ENCODE results near the gene ARPC5L. TPM values are rescaled to one million over a fixed set of nuclear protein-coding genes. Genes with fewer than 3 reads are reported as not detected.

ARPC5L gene
- total and polyA plus RNA-seq, 2 of the 13 experiments (the other 11 are each of a cell fraction or from before 2014, with no cell fraction given) = 29.9 to 33.8 TPM

- CTCF ChIA-PET (ENCODE audit: low intra/inter-chr PET ratio, low total read pairs) = no interaction called here
- Histone ChIP-seq H3K27me3 (ENCODE audit: control insufficient read depth in 1 of 2, insufficient read depth in 2 of 2, low read length in 2 of 2) (no peaks in the 10 kb centered on the region; a peak in 1 of 5 replicates), H3K4me3 (replicated peaks in 1 of 3; ENCODE audit: insufficient read depth in 1 of 3, low read depth in 2 of 3, low read length in 3 of 3) (peak overlapping the region; percentile 81 to 98 (median 94)), H4K20me1 (ENCODE audit: insufficient read depth, low read length) (no peaks in the 10 kb centered on the region; the same call in 1 of the 2 replicates), H2AFZ (ENCODE audit: low read length) (no peak overlapping the region), H3K9me3 (ENCODE audit: low read length) (no peaks in the 10 kb centered on the region), H3K27ac (ENCODE audit: extremely low read length, insufficient read depth, low read length) (peak overlapping the region; percentile 90), H3K4me2 (ENCODE audit: low read depth, low read length) (peak overlapping the region; percentile 94), H3K79me2 (ENCODE audit: insufficient read depth, low read length) (peaks cover 62% of the 10 kb centered on the region), H3K36me3 (replicated peaks in 1 of 2; ENCODE audit: control insufficient read depth in 1 of 2, insufficient read depth in 2 of 2, low read length in 2 of 2) (peaks cover 7 to 29% of the 10 kb centered on the region in 2 experiments), H3K4me1 (ENCODE audit: insufficient read depth, low read length) (peaks cover 39% of the 10 kb centered on the region), H3K9ac (ENCODE audit: insufficient read depth, low read depth, low read length) (peak overlapping the region; percentile 98)
- in situ Hi-C loops (cut with HindIII; ENCODE audit: extremely low pct_ligation_motif_present, low pct_unique_long_range_greater_than_20kb) (no loop called here), intact Hi-C loops (cut with micrococcal nuclease; ENCODE audit: unreplicated experiment) (loop anchor here (2.0 to 10.0 kb wide), 2 partner anchors 71 to 275 kb away; partner anchors contain the start of genes GOLGA1 and SCAI)
- BruUV-seq (replicated peaks) = no TSS peak
- WGBS (ENCODE audit: low lambda C conversion rate) = under 1% methylated on average over 32 of the region's 41 CpGs
- POLR2A ChIA-PET = interaction anchor here (0.5 to 1.3 kb wide), 2 partner anchors 7 to 91 kb away, joined by 3 to 6 read pairs; partner anchors contain the start of genes ARPC5L and RPL35
- no peak for DNase-seq (ENCODE audit: low spot score)
- no peak for FAIRE-seq
- ATAC-seq = peak; percentile 53
- peak; percentile 50; the same call in 1 of the 2 replicates for TF ChIP-seq ZNF232 (CRISPR knock-in tag; IDR thresholded peaks at IDR 0.05; ENCODE audit: borderline replicate concordance)
- TF ChIP-seq KDM6A (CRISPR knock-in tag; IDR thresholded peaks at IDR 0.05; ENCODE audit: low read depth) = no peak
- 0 out of 2 replicates have a peak, but pooled peaks have one; percentile 11 for TF ChIP-seq MEF2D (CRISPR knock-in tag; IDR thresholded peaks at IDR 0.05)
- TF ChIP-seq SALL2 (CRISPR knock-in tag; IDR thresholded peaks at IDR 0.05) = peak; percentile 41; the same call in 1 of the 2 replicates
- TF ChIP-seq ZNF224 (CRISPR knock-in tag; IDR thresholded peaks at IDR 0.05) = no peak
- TF ChIP-seq REST (IDR thresholded peaks at IDR 0.05; ENCODE audit: borderline replicate concordance in 1 of 2, low read depth in 1 of 2, low read length in 2 of 2) = no peak
- 0 out of 2 replicates have a peak, but pooled peaks have one; percentile 11 for TF ChIP-seq ZBTB3 (CRISPR knock-in tag; IDR thresholded peaks at IDR 0.05; ENCODE audit: borderline replicate concordance, low read depth)
- TF ChIP-seq MAFK (conservative IDR thresholded peaks at IDR 0.05 in 1 of 2, IDR thresholded peaks at IDR 0.05 in 1 of 2; ENCODE audit: low read length in 2 of 2) = no peak
- no peak for TF ChIP-seq ZNF362 (CRISPR knock-in tag; IDR thresholded peaks at IDR 0.05; ENCODE audit: borderline replicate concordance)
- no peak for TF ChIP-seq ETV6 (CRISPR knock-in tag; conservative IDR thresholded peaks at IDR 0.05)
- 0 out of 2 replicates have a peak, but pooled peaks have one; percentile 7 for TF ChIP-seq JUN (CRISPR knock-in tag; IDR thresholded peaks at IDR 0.05)
- TF ChIP-seq ZBTB10 (CRISPR knock-in tag; IDR thresholded peaks at IDR 0.05; ENCODE audit: borderline replicate concordance) = 0 out of 2 replicates have a peak, but pooled peaks have one; percentile 6
- peak; percentile 89 for TF ChIP-seq ZNF883 (CRISPR knock-in tag; IDR thresholded peaks at IDR 0.05; ENCODE audit: not compliant biosample characterization)
- peak; percentile 5; the same call in 1 of the 2 replicates for TF ChIP-seq ZFX (CRISPR knock-in tag; IDR thresholded peaks at IDR 0.05; ENCODE audit: low read depth)
- TF ChIP-seq KLF16 (CRISPR knock-in tag; IDR thresholded peaks at IDR 0.05) = 0 out of 4 replicates have a peak, but pooled peaks of 1 of the 2 experiments have one; percentile 36
- TF ChIP-seq MBNL3 (CRISPR knock-in tag; conservative IDR thresholded peaks at IDR 0.05) = no peak
Observed at GRCh38 chr9:124869466-124869985, 7.6 kb downstream of the ARPC5L start.
